ENCODE measurements around the gene MIS12. TPM values are rescaled to one million over a fixed set of nuclear protein-coding genes. Genes with fewer than 3 reads are reported as not detected.

Gene MIS12
- total RNA-seq, 1 experiment from 2014 or later: 14.7 TPM

- no TSS peak for BruUV-seq (replicated peaks)
- Histone ChIP-seq H3K79me2 (ENCODE audit: insufficient read depth, low read length) (peaks cover 33% of the 10 kb centered on the region), H3K9ac (ENCODE audit: low read length) (no peak overlapping the region), H3K36me3 (ENCODE audit: control insufficient read depth in 1 of 2, insufficient read depth in 2 of 2, low read length in 2 of 2) (peaks cover 9 to 26% of the 10 kb centered on the region in 2 experiments), H4K20me1 (ENCODE audit: insufficient read depth) (no peaks in the 10 kb centered on the region), H3K9me3 (ENCODE audit: control insufficient read depth in 1 of 2, insufficient read depth in 1 of 2, low read depth in 1 of 2, low read length in 2 of 2) (no peaks in the 10 kb centered on the region), H2AFZ (ENCODE audit: low read depth, low read length, poor library complexity, severe bottlenecking) (no peak overlapping the region), H3K27me3 (ENCODE audit: insufficient read depth, low read length) (no peaks in the 10 kb centered on the region), H3K27ac (ENCODE audit: low read depth, low read length) (no peak overlapping the region), H3K4me3 (replicated peaks in 1 of 2; ENCODE audit: low read depth in 1 of 2, low read length in 2 of 2) (no peak overlapping the region), H3K4me1 (ENCODE audit: control insufficient read depth in 1 of 2, insufficient read depth in 2 of 2, low read length in 2 of 2) (peaks cover 0 to 5% of the 10 kb centered on the region in 2 experiments; a peak in 1 of 4 replicates), H3K9me2 (ENCODE audit: insufficient read depth) (no peaks in the 10 kb centered on the region), H3K4me2 (ENCODE audit: low read length) (no peak overlapping the region)
- TF ChIP-seq ZNF274 (IDR thresholded peaks at IDR 0.05; ENCODE audit: low read depth, low read length) (no peak), SIN3A (IDR thresholded peaks at IDR 0.05; ENCODE audit: low read depth) (no peak), ZFX (IDR thresholded peaks at IDR 0.05) (no peak), RAD21 (IDR thresholded peaks at IDR 0.05; ENCODE audit: low read depth) (no peak), EGR1 (IDR thresholded peaks at IDR 0.05; ENCODE audit: low read depth) (no peak), REST (IDR thresholded peaks at IDR 0.05; ENCODE audit: low read depth) (no peak), SRF (IDR thresholded peaks at IDR 0.05; ENCODE audit: low read depth) (no peak), CEBPB (IDR thresholded peaks at IDR 0.05; ENCODE audit: low read depth) (no peak), ZBTB33 (IDR thresholded peaks at IDR 0.05; ENCODE audit: extremely low read depth, insufficient replicate concordance, low read length) (no peak), SP1 (IDR thresholded peaks at IDR 0.05; ENCODE audit: low read depth) (no peak)
- TF ChIP-seq, protein P1, sequence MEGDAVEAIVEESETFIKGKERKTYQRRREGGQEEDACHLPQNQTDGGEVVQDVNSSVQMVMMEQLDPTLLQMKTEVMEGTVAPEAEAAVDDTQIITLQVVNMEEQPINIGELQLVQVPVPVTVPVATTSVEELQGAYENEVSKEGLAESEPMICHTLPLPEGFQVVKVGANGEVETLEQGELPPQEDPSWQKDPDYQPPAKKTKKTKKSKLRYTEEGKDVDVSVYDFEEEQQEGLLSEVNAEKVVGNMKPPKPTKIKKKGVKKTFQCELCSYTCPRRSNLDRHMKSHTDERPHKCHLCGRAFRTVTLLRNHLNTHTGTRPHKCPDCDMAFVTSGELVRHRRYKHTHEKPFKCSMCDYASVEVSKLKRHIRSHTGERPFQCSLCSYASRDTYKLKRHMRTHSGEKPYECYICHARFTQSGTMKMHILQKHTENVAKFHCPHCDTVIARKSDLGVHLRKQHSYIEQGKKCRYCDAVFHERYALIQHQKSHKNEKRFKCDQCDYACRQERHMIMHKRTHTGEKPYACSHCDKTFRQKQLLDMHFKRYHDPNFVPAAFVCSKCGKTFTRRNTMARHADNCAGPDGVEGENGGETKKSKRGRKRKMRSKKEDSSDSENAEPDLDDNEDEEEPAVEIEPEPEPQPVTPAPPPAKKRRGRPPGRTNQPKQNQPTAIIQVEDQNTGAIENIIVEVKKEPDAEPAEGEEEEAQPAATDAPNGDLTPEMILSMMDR (IDR thresholded peaks at IDR 0.05 in 2 of 3, conservative IDR thresholded peaks at IDR 0.05 in 1 of 3; ENCODE audit: borderline replicate concordance in 1 of 3, insufficient read depth in 1 of 3, low read depth in 2 of 3, low read length in 2 of 3): no peak
- RAD21 ChIA-PET (ENCODE audit: low non-redundant PET in 1 of 2, low total read pairs in 2 of 2, uncharacterized antibody in 2 of 2, unreplicated experiment in 2 of 2): no interaction called here
- CTCF ChIA-PET: no interaction called here
- POLR2A ChIA-PET: no interaction called here
- intact Hi-C loops (cut with micrococcal nuclease): no loop called here
- DNase-seq (ENCODE audit: low read depth, low spot score) (no peak), ATAC-seq (no peak)
These were observed 13.9 kb upstream of the MIS12 start for GRCh38 chr17:5472511-5472910.
